ENCODE measurements around the gene AOPEP. TPM values are rescaled to one million over a fixed set of nuclear protein-coding genes. Genes with fewer than 3 reads are reported as not detected.

The AOPEP gene
- total RNA-seq, 6 donors from 2014 or later: 55.4 to 410 (median 111) TPM

DNA sequence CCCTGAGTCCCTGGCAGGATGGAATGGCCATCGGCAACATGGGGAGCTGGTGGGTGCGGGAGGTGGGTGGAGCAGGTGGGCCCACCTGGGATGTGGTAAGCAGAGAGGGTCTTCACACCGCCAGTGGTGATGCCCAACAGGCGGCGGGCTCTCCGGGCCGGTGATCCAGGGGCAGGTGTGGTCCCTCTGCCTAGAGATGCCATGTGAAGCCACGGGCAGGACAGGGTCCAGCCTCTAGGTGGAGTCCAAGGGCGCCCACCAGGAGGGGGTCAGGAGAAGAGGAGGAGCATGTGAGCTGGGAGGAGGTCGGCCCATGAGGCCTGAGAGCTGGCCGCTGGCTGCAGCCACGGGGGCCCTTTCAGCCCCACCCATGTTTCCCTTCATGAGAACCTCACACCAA is 369.9 kb downstream of the AOPEP start:
- H3K4me1 ChIP-seq: peaks cover 24 to 49% (median 41%) of the 10 kb centered on the region in 4 donors
- no peak for ATAC-seq (ENCODE audit: low FRiP score in 2 of 2)

DNA sequence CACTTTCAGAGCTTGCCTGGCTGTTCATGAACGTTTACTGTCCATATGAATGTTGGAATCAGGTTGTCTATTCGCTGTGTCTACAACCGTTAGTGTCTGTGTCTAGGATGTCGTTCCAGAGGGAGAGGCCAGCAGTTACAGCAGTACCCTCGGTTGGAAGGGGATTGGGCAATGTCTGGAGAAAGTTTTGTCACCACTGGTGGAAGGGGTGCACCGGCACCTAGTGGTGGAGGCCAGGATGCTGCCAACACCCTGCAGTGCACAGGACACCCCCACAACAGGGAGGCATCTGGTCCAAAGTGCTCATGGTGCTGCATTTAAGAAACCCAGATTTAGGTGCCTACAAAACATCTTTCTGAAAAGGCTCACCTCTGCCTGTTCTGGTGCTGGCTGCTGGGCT is 370.3 kb downstream of the AOPEP start:
- no peak for ATAC-seq (ENCODE audit: low FRiP score in 2 of 2)
- peaks cover 22 to 45% (median 38%) of the 10 kb centered on the region in 4 donors for H3K4me1 ChIP-seq
- WGBS, 2 donors: 55 to 70% methylated on average over 5 to 6 of the region's 6 CpGs

More for the DNA sequence above, 369.9 kb downstream of the AOPEP start:
- no peaks in the 10 kb centered on the region for H3K27me3 ChIP-seq
- H3K27ac ChIP-seq: peak overlapping the region in 2 of 4 donors; percentile 28 to 66
- no peak for DNase-seq
- no peak overlapping the region for H3K4me3 ChIP-seq
- H3K9me3 ChIP-seq: no peaks in the 10 kb centered on the region
- 90 to 97% methylated on average over 9 to 12 of the region's 12 CpGs for WGBS, 2 donors
- no peak for TF ChIP-seq POLR2AphosphoS5 (IDR thresholded peaks at IDR 0.05)
- no peak for TF ChIP-seq POLR2A (IDR thresholded peaks at IDR 0.05)
- TF ChIP-seq, protein P1, sequence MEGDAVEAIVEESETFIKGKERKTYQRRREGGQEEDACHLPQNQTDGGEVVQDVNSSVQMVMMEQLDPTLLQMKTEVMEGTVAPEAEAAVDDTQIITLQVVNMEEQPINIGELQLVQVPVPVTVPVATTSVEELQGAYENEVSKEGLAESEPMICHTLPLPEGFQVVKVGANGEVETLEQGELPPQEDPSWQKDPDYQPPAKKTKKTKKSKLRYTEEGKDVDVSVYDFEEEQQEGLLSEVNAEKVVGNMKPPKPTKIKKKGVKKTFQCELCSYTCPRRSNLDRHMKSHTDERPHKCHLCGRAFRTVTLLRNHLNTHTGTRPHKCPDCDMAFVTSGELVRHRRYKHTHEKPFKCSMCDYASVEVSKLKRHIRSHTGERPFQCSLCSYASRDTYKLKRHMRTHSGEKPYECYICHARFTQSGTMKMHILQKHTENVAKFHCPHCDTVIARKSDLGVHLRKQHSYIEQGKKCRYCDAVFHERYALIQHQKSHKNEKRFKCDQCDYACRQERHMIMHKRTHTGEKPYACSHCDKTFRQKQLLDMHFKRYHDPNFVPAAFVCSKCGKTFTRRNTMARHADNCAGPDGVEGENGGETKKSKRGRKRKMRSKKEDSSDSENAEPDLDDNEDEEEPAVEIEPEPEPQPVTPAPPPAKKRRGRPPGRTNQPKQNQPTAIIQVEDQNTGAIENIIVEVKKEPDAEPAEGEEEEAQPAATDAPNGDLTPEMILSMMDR (IDR thresholded peaks at IDR 0.05): no peak
- TF ChIP-seq EP300 (IDR thresholded peaks at IDR 0.05): no peak
- peaks cover 0 to 4% (median 0%) of the 10 kb centered on the region in 4 donors for H3K36me3 ChIP-seq

DNA sequence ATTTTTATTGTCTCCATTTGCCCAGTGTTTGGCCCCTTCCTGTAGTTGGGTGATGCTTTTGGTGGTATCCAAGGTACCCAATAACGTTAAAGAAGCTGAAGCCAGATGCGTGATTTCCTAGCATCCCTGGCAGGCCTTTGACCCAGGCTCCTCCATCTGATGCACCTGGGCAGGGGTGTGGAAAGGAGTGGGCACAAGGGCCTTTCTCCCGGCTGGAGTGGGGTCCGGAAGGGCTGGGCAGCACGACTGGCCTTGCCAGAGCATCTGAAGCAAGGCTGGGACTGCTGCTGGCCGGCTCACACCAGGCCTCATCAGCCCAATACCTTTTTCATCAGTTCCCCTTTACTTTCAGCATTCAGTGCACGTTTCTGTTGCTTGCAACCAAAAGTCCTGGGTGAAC is 370.8 kb downstream of the AOPEP start:
- 87 to 92% methylated on average over 7 of the region's 7 CpGs for WGBS, 2 donors
- peaks cover 17 to 40% (median 33%) of the 10 kb centered on the region in 4 donors for H3K4me1 ChIP-seq
- H3K4me3 ChIP-seq: no peak overlapping the region
- H3K27me3 ChIP-seq: no peaks in the 10 kb centered on the region
- TF ChIP-seq, protein P1 (IDR thresholded peaks at IDR 0.05): no peak
- no peak for DNase-seq
- no peak for ATAC-seq (ENCODE audit: low FRiP score in 2 of 2)
- H3K36me3 ChIP-seq: peaks cover 0 to 7% (median 0%) of the 10 kb centered on the region in 4 donors
- H3K27ac ChIP-seq: peak overlapping the region in 1 of 4 donors; percentile 66
- H3K9me3 ChIP-seq: no peaks in the 10 kb centered on the region

More for the DNA sequence above, 370.3 kb downstream of the AOPEP start:
- Histone ChIP-seq H3K27me3 (no peaks in the 10 kb centered on the region), H3K36me3 (peaks cover 0 to 4% (median 0%) of the 10 kb centered on the region in 4 donors), H3K4me3 (no peak overlapping the region), H3K27ac (peak overlapping the region in 2 of 4 donors; percentile 28 to 66), H3K9me3 (no peaks in the 10 kb centered on the region)
- TF ChIP-seq, protein P1 (IDR thresholded peaks at IDR 0.05): peak in 1 of 6 experiments; percentile 17
- no peak for TF ChIP-seq POLR2A (IDR thresholded peaks at IDR 0.05)
- TF ChIP-seq EP300 (IDR thresholded peaks at IDR 0.05): no peak
- no peak for TF ChIP-seq POLR2AphosphoS5 (IDR thresholded peaks at IDR 0.05)
- no peak for DNase-seq

DNA sequence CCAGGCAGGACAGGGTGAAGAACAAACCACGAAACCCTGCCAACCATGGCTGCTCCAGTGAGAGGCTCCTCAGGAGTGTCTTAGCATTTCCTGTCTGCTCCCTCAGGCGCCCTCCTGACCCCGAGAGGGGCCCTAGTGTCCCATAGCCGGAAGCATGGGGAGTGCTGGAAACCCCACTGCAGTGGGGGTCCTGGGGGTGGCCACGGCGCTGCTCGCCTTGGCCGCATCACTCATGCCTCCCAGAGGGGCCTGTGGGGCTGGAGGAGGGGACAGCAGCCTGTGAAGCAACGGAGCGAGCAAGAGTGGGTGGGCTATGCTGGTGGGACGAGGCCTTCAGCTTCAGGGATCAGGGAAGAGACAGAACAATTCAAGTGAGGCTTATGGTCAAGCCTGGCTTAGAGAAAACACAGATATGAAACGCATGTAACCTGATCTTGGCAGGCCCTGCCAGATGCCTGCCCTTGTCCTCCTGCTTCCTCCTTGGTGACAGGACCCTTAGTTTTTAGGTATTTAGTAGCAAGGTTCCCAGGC is 372.0 kb downstream of the AOPEP start:
- TF ChIP-seq, protein P1 (IDR thresholded peaks at IDR 0.05): no peak
- no peak for TF ChIP-seq EP300 (IDR thresholded peaks at IDR 0.05)
- no peak for TF ChIP-seq POLR2A (IDR thresholded peaks at IDR 0.05)
- no peak for TF ChIP-seq POLR2AphosphoS5 (IDR thresholded peaks at IDR 0.05)
- H3K27ac ChIP-seq: peak overlapping the region in 3 of 4 donors; percentile 15 to 58 (median 48)
- 76 to 83% methylated on average over 11 to 12 of the region's 12 CpGs for WGBS, 2 donors
- no peaks in the 10 kb centered on the region for H3K27me3 ChIP-seq
- ATAC-seq (ENCODE audit: low FRiP score in 2 of 2): no peak
- H3K36me3 ChIP-seq: peaks cover 0 to 14% (median 0%) of the 10 kb centered on the region in 4 donors
- DNase-seq: no peak
- H3K9me3 ChIP-seq: no peaks in the 10 kb centered on the region
- peaks cover 6 to 30% (median 24%) of the 10 kb centered on the region in 4 donors for H3K4me1 ChIP-seq
- no peak overlapping the region for H3K4me3 ChIP-seq

Data from upper lobe of left lung (tissue), 6 donors.